IMR-90 (cell line): ENCODE results near the gene RBBP8.

Source experiments
- BHLHE40 ChIP-seq: fragments of 150-350 bp; IDR thresholded peaks from 2 replicates; pipeline ENCODE4 v1.6.1; 2016; ENCODE audit warnings: mild to moderate bottlenecking, low read depth, low read length
- CEBPB ChIP-seq: IDR thresholded peaks from 2 replicates; pipeline ENCODE4 v1.6.1; 2012; ENCODE audit warnings: low read depth, low read length, improper control_type of control experiment
- CHD1 ChIP-seq: IDR thresholded peaks from 2 replicates; pipeline ENCODE4 v1.6.1; 2012; ENCODE audit warnings: low read depth, low read length, improper control_type of control experiment
- CTCF ChIP-seq: conservative IDR thresholded peaks from 2 replicates; pipeline ENCODE4 v1.5.1; 2012; ENCODE audit warnings: mild to moderate bottlenecking, low read depth, low read length, improper control_type of control experiment
- ELK1 ChIP-seq: fragments of 150-350 bp; IDR thresholded peaks from 2 replicates; pipeline ENCODE4 v1.6.1; 2016; ENCODE audit warnings: low read depth, mild to moderate bottlenecking, low read length, moderate library complexity, borderline replicate concordance
- FOS ChIP-seq: fragments of 150-350 bp; IDR thresholded peaks from 2 replicates; pipeline ENCODE4 v1.6.1; 2016; ENCODE audit warnings: low read depth, low read length
- MAFK ChIP-seq: IDR thresholded peaks from 2 replicates; pipeline ENCODE4 v1.6.1; 2012; ENCODE audit warnings: low read depth, low read length, improper control_type of control experiment
- MAZ ChIP-seq: IDR thresholded peaks from 2 replicates; pipeline ENCODE4 v1.6.1; 2012; ENCODE audit warnings: low read depth, mild to moderate bottlenecking, low read length, improper control_type of control experiment, moderate library complexity, borderline replicate concordance
- MXI1 ChIP-seq: IDR thresholded peaks from 2 replicates; pipeline ENCODE4 v1.6.1; 2012; ENCODE audit warnings: low read depth, mild to moderate bottlenecking, low read length, moderate library complexity, borderline replicate concordance
- POLR2A ChIP-seq: IDR thresholded peaks from 2 replicates; pipeline ENCODE4 v1.6.1; 2012; ENCODE audit warnings: mild to moderate bottlenecking, low read depth, low read length
- RAD21 ChIP-seq: IDR thresholded peaks from 2 replicates; pipeline ENCODE4 v1.6.1; 2012; ENCODE audit warnings: low read length, improper control_type of control experiment
- RCOR1 ChIP-seq: IDR thresholded peaks from 2 replicates; pipeline ENCODE4 v1.6.1; 2012; ENCODE audit warnings: mild to moderate bottlenecking, low read length, improper control_type of control experiment; ENCODE audit not compliant: insufficient replicate concordance
- RFX5 ChIP-seq: IDR thresholded peaks from 2 replicates; pipeline ENCODE4 v1.8.0; 2012; ENCODE audit warnings: low read depth, mild to moderate bottlenecking, low read length, moderate library complexity
- SMC3 ChIP-seq: fragments of 150-350 bp; IDR thresholded peaks from 2 replicates; pipeline ENCODE4 v1.6.1; 2016; ENCODE audit warnings: low read depth, mild to moderate bottlenecking, antibody characterized with exemption, low read length, moderate library complexity

GRCh38 chr18:22961156-22961555, 28.0 kb downstream of the RBBP8 start:
- TF ChIP-seq CTCF (no peak), MXI1 (no peak), FOS (no peak), POLR2A (no peak), MAZ (no peak), SMC3 (no peak), MAFK (no peak), RCOR1 (no peak), RFX5 (no peak), CEBPB (no peak), BHLHE40 (no peak), RAD21 (no peak), CHD1 (no peak), ELK1 (no peak)
